Measurements from ENCODE around the gene FANCC.

The FANCC gene

DNA sequence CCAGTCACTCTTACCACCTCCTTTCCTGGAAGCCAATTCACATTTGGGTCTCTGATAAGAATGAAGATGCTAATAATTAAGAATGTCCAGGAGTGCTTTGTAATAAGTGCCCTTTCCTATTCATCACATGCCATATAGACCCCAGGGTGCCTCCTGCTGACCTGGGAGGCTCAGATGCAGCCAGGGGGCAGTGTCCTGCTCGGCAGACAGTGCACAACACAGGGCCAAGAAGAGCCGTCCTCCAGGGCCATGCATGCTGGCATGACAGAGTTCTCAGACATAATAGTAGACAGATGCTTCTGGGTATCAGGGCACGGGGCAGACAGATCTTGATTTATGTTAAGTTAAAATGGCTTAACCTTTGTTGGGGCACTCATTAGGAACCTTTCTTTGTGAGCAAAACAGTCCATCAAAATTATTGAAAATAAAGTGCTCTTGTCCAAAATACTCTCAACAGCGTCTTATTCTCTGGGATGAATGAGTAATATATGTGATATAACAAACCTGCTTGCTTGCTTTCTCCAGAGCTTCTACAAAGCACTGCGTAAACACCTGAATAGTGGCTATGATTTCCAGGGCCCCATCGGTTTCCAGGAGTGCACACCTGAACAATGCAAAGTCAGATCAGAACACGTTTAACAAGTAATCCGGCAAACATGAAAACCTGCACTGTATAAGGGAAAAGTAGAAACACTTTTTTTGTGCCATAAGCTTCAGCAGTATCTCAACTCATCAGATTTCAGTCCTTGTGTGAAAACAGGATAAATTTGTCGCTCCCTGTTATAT, 192.7 kb downstream of the FANCC start:
- DNase-seq (ENCODE audit: low read depth in 2 of 2) = no peak

DNA sequence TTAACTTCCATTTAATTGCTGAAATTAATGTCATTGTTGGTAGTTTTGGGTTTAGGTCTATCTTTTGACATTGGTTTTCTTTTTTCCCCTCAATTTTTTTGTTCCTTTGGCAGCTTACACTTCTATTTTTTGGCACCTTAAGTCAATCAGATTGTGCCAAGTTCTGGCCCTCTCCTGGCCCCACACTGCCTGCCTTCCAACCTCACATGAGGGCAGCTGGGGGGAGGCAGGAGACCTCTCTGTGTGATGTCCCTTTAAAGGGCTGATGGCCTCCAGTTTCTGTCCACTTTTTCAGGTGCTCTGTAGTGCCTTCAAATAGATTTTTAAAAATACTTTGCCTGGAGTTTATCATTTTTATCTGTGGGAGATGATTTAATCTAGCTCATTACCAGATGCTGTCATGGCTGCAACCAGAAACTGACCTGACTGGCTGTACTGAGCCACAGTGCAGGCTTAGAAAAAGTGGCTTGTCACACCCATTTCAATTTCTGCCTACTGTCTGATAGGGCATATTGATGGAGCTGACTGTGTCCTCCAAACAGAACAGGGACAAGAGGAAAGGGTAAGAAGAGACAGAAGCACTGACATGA, 196.6 kb downstream of the FANCC start:
- DNase-seq (ENCODE audit: low read depth in 2 of 2) = no peak

DNA sequence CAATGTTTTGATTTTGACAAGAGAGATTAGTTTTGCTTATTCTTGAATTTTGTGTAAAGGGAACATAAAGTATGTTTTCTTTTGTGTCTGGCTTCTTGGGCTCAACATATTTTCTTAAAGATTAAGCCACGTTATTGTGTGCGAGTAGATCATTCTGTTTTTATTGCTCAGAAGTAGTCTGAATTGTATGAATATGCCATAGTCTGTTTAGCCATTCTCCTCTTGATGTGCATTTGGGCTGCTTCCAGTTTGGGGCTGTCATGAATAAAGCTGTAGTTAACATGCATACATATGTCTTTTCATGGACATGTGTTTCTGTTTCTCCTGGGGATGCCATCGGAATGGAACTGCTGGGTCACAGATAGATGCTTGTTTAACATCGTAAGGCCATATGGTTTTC, 198.9 kb downstream of the FANCC start:
- no peak for DNase-seq (ENCODE audit: low read depth in 2 of 2)

DNA sequence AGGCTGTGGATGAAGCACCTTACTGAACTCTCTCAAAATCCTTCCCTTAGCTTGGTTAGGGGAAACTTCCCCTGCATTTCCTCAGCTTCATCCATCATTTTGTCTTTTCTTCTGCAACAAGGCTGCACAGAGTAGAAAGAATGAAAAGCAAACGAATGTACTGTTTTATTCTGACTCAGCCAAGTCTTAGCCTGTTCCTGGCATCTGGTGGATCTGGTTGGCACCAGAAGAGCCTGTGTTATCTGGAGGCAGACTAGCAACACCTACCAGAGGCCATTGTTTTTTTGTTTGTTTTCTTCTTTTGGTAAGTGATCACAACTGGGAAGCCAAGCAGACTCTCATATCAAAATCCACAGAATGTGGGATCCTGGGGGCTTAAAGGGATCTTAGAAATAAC, 200.7 kb downstream of the FANCC start:
- DNase-seq (ENCODE audit: low read depth in 2 of 2) = no peak

DNA sequence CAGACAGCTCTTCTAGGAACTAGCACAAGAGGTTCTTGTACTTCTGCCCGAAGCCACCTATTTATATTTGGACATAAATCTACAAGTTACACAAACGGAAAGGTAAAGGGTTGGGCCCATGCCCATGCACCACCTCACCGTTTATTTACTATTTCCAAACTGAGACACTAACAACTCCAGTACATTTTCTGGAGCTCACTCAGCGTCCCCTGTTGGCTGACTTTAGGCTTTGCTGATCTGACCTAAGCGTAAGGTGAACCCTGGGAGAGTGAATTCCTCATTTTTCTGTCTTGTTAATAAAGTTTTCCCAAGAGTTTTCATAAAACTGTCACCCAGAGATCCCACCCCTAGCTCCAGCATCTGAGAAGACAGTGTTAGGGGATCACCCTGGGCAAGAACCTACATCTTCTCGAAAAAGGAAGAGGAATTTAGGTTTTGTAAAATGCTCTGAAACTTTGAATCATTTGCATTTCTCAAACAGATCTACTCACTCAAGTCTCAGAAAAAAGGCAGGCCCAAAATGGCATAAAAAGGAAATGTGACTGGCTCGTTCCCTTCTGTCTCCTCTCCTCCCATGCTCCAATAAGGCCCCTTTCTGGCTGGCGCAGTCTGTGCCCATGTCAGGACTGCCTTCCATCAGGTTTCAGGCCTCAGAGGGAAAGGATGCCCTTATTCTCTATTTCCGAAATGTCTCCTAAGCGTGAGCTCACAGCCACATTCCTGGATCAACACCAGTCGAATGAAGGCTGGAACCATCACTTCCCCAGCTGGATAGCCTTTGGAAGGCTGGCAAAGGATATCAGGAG, 201.3 kb downstream of the FANCC start:
- no peak for DNase-seq (ENCODE audit: low read depth in 2 of 2)

DNA sequence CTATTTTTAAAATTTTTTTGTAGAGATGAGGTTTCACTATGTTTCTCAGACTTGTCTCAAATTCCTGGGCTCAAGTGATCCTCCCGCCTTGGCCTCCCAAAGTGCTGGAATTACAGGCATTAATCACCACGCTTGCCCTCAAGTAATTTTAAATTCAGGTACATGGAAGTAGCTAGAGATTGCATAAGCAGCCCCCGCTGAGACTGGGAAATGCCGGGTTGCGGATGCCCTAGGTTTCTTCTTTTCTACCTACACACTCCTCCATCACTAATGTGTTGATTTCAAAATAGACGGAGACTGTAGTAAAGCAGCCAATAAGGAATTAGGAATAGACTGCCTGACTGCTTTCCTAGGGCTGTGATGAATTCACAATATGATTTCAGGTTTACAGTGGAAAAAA, 202.4 kb downstream of the FANCC start:
- DNase-seq (ENCODE audit: low read depth in 2 of 2) = no peak

DNA sequence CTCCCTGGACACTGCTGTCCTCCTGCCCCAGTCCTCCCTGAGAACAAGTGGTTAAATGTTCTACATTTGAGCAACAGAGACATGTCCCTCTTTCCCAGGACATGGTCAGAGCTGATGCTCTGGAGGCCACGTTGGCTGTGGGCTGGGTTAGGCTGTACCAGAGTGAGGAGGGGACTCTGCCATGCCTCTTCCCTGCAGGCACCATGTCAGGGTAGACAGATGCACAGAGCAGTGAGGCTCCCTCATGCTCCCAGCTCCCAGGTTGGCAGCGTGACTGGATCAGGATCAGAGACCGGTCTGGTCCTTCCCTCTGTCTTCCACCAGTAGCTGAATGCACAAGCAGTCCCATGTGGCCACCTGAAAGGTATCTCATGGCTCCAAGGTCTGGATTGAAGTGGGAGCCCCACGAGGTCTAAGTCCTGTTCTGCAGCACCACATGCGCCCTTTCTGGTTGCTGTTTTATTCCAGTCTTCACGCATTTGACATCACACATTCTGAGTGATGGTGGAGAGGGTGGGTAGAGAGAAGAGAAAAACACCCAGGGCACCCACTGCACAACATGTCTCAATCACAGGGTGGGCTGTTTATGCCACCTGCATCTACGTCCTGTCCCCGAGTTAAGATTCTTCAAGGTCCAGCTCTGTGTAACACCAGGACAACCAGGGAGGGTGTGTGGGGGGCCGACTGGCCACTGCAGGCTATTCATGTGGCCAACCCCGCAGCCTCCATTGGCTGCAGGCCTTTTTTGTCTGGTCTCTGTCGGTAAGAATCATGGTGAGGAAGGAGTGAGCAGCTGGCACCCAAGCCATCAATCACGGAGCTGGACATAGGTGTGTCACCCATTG, 204.9 kb downstream of the FANCC start:
- no peak for DNase-seq (ENCODE audit: low read depth in 2 of 2)

DNA sequence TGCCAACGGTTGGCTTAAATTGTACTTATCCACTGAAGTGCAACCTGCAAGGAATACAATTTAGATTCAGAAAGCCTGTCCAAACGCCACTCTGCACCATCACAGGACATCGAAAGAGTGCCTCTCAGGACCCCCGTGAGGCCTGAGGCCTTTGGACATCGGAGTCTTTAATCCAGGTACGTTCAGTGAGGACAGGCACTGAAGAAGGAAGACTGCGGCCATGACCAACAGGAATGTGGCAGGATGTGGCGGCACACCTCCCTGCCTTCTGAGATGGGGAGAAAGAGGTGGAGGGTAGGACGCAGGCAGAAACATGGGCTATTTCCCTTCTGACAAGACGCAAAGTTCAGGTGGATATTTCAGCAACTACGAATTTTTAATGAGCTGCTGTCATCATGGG, 205.8 kb downstream of the FANCC start:
- no peak for DNase-seq (ENCODE audit: low read depth in 2 of 2)

DNA sequence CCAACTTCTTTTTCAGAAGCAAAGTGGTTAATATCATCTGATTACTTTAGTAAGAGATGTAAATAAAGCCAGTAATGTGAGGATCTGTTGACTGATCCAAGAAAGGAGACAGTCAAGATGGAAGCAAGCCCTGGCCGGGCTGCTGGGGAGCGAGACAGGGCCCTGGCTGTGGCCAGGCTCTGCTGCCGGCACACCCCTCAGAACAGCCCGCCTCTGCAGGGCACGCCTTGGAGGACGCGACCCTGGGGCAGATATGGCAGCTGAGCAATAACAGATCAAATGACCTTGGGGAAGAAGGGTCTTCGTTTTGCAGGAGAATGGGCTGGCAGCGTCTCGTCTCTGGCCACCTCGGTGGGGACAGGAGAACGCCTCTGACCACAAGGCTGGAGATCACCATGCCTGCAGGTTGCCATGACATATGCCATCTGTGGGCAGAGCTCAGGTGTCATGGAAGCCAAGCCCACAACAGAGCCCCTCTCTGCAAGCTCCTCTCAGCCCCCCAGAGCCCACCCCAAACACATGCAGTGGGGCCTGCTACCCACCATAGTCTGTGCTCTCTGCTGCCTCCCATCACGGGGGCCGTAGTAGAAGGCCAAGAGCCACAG, 206.5 kb downstream of the FANCC start:
- no peak for DNase-seq (ENCODE audit: low read depth in 2 of 2)

DNA sequence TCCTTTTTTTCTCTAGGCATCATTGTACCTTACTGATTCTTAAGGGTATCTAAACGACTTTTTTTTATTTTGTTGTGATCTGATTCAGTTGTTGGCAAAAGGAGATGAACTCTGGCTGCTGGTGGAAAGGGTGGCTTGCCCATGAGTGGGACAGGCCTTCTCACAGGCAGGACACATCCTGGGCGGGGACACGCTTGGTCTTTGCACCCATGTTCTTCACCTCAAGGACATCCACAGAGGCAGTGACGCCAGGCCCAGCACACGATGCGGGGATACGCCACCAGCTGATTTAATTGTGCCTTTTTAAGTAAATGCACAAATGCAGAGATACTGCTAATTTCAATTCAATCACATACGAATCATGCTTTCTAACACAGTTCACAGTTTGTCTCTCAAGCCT, 208.1 kb downstream of the FANCC start:
- no peak for DNase-seq (ENCODE audit: low read depth in 2 of 2)

DNA sequence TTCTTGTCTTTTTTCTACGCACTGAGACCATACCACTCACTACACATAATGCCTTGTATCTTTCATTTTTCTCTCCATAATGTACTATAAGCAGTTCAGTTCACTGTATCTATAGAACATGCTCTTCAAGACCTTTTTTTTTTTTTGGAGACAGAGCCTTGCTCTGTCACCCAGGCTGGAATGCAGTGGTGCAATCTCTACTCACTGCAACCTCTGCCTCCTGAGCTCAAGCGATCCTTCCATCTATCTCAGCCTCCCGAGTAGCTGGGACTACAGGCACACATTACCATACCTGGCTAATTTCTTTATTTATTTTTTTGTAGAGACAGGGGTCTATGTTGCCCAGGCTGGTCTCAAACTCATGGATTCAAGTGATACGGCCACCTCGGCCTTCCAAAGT, 208.7 kb downstream of the FANCC start:
- DNase-seq (ENCODE audit: low read depth in 2 of 2) = no peak

DNA sequence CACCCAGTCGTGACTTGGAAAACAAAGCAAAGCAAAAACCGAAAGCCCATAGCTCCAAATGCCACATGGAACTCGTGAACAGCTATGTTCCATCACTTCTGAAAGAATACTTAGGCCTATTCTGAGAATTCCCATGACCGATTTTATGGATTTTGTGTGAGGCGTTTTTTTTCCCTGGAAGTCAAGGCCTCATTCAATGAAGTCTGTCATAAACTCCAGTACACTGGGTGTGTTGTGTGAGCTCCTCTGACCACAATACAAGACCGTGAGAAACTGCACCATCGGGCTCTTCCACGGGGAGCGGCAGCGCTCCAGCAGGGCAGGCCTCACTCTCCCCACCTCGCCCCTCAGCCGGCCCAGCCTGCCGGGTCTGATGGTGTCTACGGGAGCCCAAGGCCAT, 209.5 kb downstream of the FANCC start:
- no peak for DNase-seq (ENCODE audit: low read depth in 2 of 2)

DNA sequence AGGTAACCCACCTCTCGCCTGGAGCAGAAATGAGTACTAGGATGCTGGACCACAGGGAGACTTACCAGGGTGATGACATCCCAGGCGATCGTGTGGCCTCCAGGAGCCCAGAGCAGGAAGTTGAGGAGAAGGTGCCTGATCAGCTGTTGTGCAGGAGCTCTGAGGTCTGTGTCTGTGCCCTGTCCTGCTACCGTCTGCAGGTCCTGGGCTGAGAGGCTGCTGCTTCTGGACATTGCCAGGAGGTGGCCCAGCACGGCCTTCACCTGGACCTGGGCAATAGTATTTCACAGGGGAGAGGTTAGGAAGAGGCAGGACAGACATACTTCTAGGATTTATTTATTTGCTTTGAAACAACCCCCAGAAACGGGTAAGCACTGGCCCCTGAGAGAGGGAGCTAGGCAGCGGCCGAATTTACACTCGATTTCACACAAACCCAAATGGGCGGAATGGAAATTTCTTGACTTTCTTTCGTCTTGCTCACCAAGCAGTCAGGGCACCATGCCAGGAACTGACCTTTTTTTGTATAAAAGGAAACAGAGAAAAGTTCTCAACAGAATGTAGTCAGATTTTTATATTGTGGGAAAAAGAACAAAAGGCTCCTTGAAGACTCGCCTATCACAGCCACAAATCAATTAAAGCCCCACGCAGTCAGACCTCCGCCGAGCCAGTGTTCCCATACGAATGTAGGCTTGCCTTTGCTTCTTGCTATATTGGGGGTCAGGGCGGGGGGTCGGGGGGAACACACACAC, 210.3 kb downstream of the FANCC start:
- no peak for DNase-seq (ENCODE audit: low read depth in 2 of 2)

DNA sequence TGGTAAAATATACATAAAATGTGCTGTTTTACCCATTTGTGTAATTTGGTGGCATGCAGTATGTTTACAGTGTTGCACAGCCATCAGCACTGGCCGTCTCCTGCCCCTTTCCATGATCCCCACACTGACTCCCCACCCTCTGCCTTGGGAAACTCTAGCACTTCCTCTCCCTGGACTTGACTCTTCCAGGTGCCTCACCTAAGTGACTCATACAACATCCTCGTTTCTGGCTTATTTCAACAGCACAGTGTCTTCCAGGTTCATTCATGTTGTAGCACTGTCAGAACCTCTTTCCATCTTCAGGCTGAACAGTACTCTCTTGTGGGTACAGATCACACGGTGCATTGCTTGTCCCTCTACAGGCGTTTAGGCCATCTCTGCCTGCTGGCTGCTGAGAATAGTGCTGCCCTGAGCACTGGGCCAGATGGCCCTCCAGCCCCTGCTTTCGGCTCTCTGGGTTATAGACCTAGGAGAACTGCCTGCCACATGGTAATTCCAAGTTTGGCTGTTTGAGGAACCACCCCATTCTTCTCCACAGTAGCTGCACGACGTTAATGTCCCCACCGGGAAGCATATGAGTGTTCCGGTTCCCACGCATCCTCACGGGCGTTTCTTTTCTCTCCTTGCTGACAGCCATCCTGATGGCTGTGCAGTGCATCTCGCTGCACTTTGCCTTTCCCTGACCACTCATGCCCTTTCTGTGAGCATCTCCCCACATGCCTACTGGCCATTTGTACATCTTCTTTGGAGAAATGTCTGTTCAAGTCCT, 211.8 kb downstream of the FANCC start:
- DNase-seq (ENCODE audit: low read depth in 2 of 2) = no peak

DNA sequence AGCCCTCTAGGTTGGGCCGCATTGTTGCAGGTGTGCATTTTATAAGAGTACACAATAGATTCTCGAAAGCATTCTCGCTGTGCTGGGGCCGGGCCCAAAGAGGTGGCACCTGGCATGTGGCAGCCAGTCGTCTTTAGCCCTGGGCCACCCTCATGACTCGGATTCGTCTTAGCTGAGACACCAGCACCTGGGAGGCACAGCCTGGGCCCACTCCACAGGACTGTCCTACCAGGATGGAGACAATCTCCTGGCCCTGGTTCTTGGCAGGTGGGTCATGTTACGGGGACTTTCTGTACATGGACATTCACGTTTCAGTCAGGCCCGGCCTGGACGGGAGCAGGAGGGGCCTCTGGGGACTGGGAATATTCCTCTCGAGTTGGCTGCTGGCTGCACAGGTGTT, 212.5 kb downstream of the FANCC start:
- no peak for DNase-seq (ENCODE audit: low read depth in 2 of 2)

DNA sequence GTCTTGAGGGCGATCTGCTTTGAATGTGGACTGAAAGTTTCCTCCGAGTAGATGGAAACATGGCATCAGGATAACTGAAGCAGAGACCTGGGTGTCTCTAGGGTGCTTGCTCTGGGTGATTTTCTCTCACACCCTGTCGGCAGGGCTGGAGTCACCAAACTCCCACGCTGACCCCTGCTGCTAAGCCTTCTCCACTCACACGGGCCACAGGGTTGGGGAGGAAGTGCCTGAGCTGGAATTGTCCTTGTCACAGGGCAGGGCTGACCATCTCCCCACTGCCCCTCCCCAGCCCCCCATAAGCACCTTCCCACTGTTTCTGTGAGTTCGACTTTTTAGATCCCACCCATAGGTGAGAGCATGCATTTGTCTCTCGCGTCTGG, 212.9 kb downstream of the FANCC start:
- DNase-seq (ENCODE audit: low read depth in 2 of 2) = no peak

DNA sequence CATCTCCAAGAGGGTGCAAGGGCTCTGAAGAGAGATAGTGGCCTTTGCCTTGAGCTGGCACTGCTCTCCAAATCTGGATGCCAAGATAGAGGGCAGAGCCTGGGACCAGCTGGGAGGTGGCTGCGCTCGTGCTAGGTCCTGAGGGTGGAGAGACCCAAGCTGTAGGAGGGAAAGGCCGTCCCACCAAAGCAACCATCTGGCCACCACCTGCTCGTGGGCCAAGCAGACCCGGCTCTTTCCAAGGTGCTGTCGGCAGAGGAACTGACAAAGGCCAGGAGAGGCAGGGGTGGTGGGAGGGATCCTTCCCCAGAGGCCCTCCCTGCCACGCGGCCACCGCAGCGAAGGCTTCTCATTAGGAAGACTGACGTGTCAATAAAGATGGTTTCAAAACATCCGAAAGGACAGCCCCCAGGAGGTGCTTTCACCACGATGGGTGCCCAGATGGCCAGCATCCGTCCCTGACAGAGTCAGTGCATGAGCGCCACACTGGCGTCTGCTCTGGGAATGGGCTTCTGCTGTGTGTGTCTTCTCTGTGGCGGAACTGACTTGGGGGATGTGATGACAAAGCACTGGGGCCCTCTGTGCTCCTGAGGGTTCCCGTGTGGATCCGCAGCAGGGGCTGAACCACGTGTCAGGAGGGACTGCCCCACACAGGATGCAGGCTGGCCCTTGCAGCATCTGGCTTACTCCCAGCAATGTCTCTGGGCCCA, 213.5 kb downstream of the FANCC start:
- DNase-seq (ENCODE audit: low read depth in 2 of 2) = no peak

DNA sequence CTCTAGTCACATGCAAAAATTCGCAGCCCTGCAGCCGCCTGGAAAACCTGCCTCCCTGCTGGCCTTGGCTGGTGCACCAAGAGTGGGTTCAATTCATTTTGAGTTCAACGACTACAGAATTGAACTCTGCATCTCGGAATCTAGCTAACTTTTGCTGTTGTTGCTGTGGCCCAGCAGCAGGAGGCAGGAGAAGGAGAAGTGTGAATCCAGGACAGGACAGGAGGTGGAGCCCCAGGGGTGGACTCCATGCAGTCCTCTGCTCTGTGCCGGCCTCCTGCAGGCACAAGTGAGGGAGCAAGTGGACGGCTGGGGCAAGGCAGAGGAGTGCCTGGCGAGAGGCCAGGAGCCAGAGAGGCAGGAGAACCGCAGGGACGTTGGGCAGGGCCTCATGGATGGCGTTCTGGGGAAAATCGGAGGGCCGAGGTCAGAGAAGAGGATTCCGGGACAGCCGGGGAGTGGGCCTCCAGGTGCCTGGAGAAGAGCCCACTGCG, 214.2 kb downstream of the FANCC start:
- DNase-seq (ENCODE audit: low read depth in 2 of 2) = no peak

DNA sequence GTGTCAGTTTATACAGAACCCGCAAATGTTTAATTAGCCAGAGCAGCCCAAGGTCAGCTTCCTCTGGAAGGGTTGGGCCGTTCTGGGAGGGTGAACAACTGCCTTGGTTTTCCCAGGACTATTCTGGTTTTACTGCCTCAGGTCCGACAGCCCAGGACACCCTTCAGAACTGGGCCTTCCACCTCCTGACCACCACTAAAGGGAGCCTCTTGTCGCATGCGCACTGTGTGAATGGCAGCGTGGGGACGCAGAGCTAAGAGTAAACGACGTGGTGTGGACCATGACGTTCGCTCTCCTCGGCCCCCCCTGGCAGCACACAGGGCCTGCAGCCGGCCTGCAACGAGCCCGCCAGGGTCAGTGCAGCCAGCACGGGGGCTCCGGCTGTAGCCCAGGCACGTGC, 214.9 kb downstream of the FANCC start:
- no peak for DNase-seq (ENCODE audit: low read depth in 2 of 2)

Measured in stimulated activated CD4-positive, alpha-beta T cell treated with anti-CD3 and anti-CD28 coated beads, Interleukin-12 subunit alpha, Interleukin-12 subunit beta, amount 100 ng/mL, for 24 hours (primary cell).